Gastroesophageal sphincter (tissue), 4 donors: ENCODE results near the gene TEX14. TPM values are rescaled to one million over a fixed set of nuclear protein-coding genes. Genes with fewer than 3 reads are reported as not detected.

Experiments
- ATAC-seq: fragments of 150-250 bp; one replicate; pipeline ENCODE4 v1.9.1; 2016; ENCODE audit warnings: mild to moderate bottlenecking, moderate library complexity
- H3K27ac ChIP-seq, 4 donors: fragments of 200-600 bp; sonication (generic) in 3 of 4; 1 replicate in 3 of 4; 2 replicates in 1 of 4; pipeline ENCODE4 v1.5.1; 2016 to 2019
- H3K27me3 ChIP-seq: fragments of 200-600 bp; sonication (generic); one replicate; pipeline ENCODE4 v1.5.1; 2019
- H3K36me3 ChIP-seq, 2 donors: fragments of 200-600 bp; sonication (generic); one replicate each; pipeline ENCODE4 v1.5.1; 2019; ENCODE audit warnings: control low read depth in 1 of 2
- H3K4me1 ChIP-seq, 3 donors: fragments of 200-600 bp; sonication (generic); 1 replicate in 2 of 3; 2 replicates in 1 of 3; pipeline ENCODE4 v1.5.1; 2016 to 2019; ENCODE audit warnings: control low read depth in 2 of 3
- H3K4me3 ChIP-seq, 2 donors: fragments of 200-600 bp; sonication (generic); one replicate each; pipeline ENCODE4 v1.5.1; 2019; ENCODE audit warnings: mild to moderate bottlenecking in 1 of 2, moderate library complexity in 1 of 2
- H3K9me3 ChIP-seq, 3 donors: fragments of 200-600 bp; sonication (generic); one replicate each; pipeline ENCODE4 v1.5.1; 2017 to 2019; ENCODE audit warnings: control low read depth in 2 of 3
- EP300 ChIP-seq: sonication (generic); formaldehyde crosslinking; IDR thresholded peaks from one replicate; pipeline ENCODE4 v1.6.1; 2017; ENCODE audit warnings: antibody characterized with exemption, mild to moderate bottlenecking
- POLR2A ChIP-seq, 2 donors: fragments of 450-650 bp; IDR thresholded peaks; one replicate each; pipeline ENCODE4 v1.6.1; 2017; ENCODE audit warnings: antibody characterized with exemption in 2 of 2, mild to moderate bottlenecking in 2 of 2, moderate library complexity in 1 of 2
- POLR2AphosphoS5 ChIP-seq: sonication (generic); formaldehyde crosslinking; IDR thresholded peaks from one replicate; pipeline ENCODE4 v1.6.1; 2017; ENCODE audit warnings: antibody characterized with exemption
- WGBS, 2 donors: methylation state at CpG; one replicate each; pipeline ENCODE4 v1.1.5; 2018; ENCODE audit warnings: low coverage in 1 of 2; 5-methylcytosine and 5-hydroxymethylcytosine counted together
- total RNA-seq, 4 donors: library from RNA; depleted of rRNA; stranded (reverse); fragments of >200 nt; gene quantifications; one replicate each; pipeline ENCODE4 v1.1.0, GENCODE V29; 2016
- TF ChIP-seq, protein P1 (sequence below), 4 experiments: fragments of 200-600 bp in 2 of 4; fragments of 450-650 bp in 2 of 4; sonication (generic) in 1 of 4; IDR thresholded peaks; one replicate each; pipeline ENCODE4 v1.5.1; 2017 to 2019; ENCODE audit warnings: antibody characterized with exemption in 4 of 4, mild to moderate bottlenecking in 2 of 4, moderate library complexity in 2 of 4

Gene TEX14
- total RNA-seq, 4 donors from 2014 or later, result 0.05 to 0.78 (median 0.11) TPM

DNA sequence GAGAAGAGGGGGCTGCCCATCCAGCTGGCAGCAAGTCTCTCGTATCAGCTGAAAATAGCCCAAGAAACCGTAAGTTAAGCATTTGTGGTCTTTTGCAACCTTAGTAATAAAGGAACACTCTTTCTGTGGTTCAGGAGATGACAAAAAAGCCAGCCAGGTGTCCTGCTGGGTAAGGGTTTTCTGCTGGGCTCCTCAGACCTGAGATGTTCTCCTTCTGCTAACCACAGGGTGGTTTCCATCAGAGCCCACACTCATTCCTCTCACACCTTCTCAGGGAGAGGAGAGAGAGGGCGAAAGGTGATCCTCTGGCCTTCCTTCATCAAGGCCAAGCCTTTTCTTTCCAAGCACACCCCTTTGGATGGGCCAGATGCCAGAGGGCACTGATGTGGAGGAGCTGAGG lies 70.7 kb downstream of the TEX14 start:
- Histone ChIP-seq H3K9me3 (no peaks in the 10 kb centered on the region), H3K4me3 (no peak overlapping the region), H3K27ac (no peak overlapping the region), H3K36me3 (no peaks in the 10 kb centered on the region), H3K4me1 (no peaks in the 10 kb centered on the region), H3K27me3 (no peaks in the 10 kb centered on the region)
- 83% methylated on average over 3 of the region's 3 CpGs; no CpG with 5 or more reads in 1 of the 2 donors for WGBS, 2 donors
- ATAC-seq, result no peak
- TF ChIP-seq EP300 (no peak), POLR2AphosphoS5 (no peak), POLR2A (IDR thresholded peaks at IDR 0.05) (no peak)
- TF ChIP-seq, protein P1, sequence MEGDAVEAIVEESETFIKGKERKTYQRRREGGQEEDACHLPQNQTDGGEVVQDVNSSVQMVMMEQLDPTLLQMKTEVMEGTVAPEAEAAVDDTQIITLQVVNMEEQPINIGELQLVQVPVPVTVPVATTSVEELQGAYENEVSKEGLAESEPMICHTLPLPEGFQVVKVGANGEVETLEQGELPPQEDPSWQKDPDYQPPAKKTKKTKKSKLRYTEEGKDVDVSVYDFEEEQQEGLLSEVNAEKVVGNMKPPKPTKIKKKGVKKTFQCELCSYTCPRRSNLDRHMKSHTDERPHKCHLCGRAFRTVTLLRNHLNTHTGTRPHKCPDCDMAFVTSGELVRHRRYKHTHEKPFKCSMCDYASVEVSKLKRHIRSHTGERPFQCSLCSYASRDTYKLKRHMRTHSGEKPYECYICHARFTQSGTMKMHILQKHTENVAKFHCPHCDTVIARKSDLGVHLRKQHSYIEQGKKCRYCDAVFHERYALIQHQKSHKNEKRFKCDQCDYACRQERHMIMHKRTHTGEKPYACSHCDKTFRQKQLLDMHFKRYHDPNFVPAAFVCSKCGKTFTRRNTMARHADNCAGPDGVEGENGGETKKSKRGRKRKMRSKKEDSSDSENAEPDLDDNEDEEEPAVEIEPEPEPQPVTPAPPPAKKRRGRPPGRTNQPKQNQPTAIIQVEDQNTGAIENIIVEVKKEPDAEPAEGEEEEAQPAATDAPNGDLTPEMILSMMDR (IDR thresholded peaks at IDR 0.05), result no peak

DNA sequence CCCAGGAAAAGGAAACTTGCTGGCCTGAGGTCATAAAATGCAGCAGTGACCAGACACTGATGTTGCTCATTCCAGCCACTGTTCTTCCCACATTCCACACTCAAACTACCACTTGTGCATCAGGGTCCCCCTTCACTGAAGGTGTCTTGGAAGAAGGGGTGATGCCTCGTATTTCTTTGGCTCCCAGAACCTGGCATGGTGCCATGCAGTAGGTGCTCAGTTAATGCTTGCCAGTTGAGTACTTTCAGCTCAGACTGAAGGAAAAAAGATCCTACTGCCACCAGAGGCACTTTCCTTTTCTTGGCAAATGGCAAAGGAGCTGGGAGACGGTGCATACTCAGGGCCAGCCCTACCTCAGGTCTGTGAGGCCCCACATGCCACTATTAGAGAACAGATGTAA lies 73.5 kb downstream of the TEX14 start:
- 39 to 100% methylated on average over 1 to 2 of the region's 2 CpGs for WGBS, 2 donors
- Histone ChIP-seq H3K4me1 (no peaks in the 10 kb centered on the region), H3K9me3 (no peaks in the 10 kb centered on the region), H3K27ac (no peak overlapping the region), H3K4me3 (no peak overlapping the region), H3K36me3 (no peaks in the 10 kb centered on the region), H3K27me3 (no peaks in the 10 kb centered on the region)
- TF ChIP-seq, protein P1 (IDR thresholded peaks at IDR 0.05), result no peak
- no peak for TF ChIP-seq POLR2AphosphoS5
- no peak for TF ChIP-seq POLR2A (IDR thresholded peaks at IDR 0.05)
- TF ChIP-seq EP300, result no peak
- ATAC-seq, result no peak

DNA sequence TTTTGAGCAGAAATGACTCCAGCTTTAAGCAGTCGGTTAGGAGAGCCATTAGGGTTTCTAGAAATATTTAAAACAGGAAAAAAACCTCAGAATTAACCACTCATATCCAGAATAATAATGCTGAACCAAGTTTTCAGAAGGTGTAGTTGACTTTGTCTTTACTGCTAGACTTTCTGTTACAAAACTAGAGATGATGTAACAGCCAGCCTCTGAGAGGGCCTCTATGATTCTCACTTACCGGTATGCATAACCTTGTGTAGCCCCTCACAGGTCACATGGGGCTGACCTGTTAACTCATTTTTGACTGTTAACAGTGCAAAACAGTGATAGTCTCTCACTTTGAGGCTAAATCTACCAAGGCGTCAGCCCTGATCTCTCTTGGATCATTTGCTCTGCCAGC lies 74.3 kb downstream of the TEX14 start:
- WGBS, 2 donors, result 68 to 70% methylated on average over 2 to 3 of the region's 3 CpGs
- no peak for ATAC-seq
- Histone ChIP-seq H3K36me3 (no peaks in the 10 kb centered on the region), H3K9me3 (no peaks in the 10 kb centered on the region), H3K27ac (no peak overlapping the region), H3K4me1 (no peaks in the 10 kb centered on the region), H3K27me3 (no peaks in the 10 kb centered on the region), H3K4me3 (no peak overlapping the region)
- TF ChIP-seq, protein P1 (IDR thresholded peaks at IDR 0.05), result no peak
- TF ChIP-seq EP300 (no peak), POLR2AphosphoS5 (no peak), POLR2A (IDR thresholded peaks at IDR 0.05) (no peak)

DNA sequence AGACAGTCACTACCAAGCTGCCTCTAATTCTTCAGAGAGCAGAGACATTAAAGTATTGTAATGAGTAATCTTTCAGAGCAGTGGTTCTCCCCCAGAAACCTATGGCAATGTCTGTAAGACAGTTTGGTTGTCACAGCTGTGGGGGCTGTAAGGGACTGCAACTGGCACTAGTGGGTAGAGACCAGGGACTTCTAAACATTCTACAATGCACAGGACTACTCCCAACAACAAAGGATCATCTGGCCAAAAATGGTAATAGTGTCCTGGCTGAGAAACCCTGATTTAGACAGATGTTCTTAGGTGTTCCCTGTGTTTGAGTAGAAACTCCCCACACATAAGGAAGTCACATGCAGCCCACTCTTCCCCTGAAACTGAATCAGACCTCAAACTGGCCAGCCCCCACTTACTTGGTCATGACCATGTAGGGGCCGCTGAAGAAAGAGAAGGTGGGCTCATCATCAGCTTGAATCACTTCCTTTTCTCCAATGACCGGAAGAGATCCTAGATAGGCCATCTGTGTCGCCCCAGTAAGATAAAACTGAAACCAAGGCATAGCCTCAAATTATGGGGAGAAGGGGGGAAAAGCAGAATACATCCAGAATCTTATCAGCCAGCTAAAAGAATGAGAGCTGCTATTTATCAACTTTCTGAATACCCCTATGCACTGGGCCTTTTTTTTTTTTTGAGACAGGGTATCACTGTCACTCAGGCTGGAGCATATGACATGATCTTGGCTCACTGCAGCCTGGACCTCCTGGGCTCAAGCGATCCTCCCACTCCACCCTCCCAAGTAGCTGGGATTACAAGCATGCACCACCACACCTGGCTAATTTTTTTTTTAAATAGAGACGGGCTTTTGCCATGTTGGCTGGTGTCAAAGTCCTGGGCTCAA lies 75.8 kb downstream of the TEX14 start:
- TF ChIP-seq POLR2AphosphoS5 (no peak), POLR2A (IDR thresholded peaks at IDR 0.05) (no peak), EP300 (no peak)
- TF ChIP-seq, protein P1 (IDR thresholded peaks at IDR 0.05), result no peak
- Histone ChIP-seq H3K27me3 (no peaks in the 10 kb centered on the region), H3K4me3 (no peak overlapping the region), H3K9me3 (no peaks in the 10 kb centered on the region), H3K4me1 (no peaks in the 10 kb centered on the region), H3K36me3 (no peaks in the 10 kb centered on the region), H3K27ac (no peak overlapping the region)
- no peak for ATAC-seq
- WGBS, 2 donors, result 83 to 87% methylated on average over 2 to 5 of the region's 5 CpGs

DNA sequence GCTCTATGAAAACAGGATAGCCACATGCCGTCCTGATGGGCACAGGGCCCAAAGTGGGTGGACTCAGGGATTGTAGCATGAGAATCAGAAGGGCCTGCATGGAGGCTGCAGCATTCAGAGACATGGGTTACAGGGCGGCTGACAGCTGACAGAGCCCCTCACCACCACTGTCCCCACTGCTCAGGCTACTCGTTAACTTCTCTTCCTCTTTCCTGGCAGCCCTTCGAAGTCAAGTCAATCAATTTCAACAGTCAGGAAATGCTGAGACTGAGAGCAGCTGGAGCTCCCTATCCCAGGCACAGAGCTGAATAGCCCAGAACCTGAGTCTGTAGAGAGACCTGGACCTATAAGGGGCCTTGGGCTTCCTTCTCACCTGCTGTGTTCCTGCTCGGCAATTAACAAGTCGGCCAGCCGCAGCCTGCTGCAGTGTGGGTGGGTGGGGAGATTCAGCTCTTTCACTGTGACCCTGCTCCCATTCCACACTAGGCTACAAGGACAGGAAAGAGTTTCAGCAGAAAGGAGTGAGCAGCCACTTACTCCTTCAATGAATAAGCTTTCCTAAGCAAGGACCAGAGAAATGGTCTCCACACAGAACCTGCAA lies 76.9 kb downstream of the TEX14 start:
- 20% methylated on average over 1 of the region's 7 CpGs; no CpG with 5 or more reads in 1 of the 2 donors for WGBS, 2 donors
- TF ChIP-seq, protein P1 (IDR thresholded peaks at IDR 0.05), result no peak
- TF ChIP-seq POLR2A (IDR thresholded peaks at IDR 0.05) (no peak), EP300 (no peak), POLR2AphosphoS5 (no peak)
- no peak overlapping the region for H3K4me3 ChIP-seq
- H3K27ac ChIP-seq, result no peak overlapping the region
- no peaks in the 10 kb centered on the region for H3K4me1 ChIP-seq
- no peaks in the 10 kb centered on the region for H3K9me3 ChIP-seq
- ATAC-seq, result no peak
- H3K36me3 ChIP-seq, result no peaks in the 10 kb centered on the region
- no peaks in the 10 kb centered on the region for H3K27me3 ChIP-seq
